ENCODE measurements around the gene MBOAT2.

- TF ChIP-seq EZH2 (IDR thresholded peaks at IDR 0.05; ENCODE audit: insufficient read depth, poor library complexity, severe bottlenecking) (no peak), EZH2phosphoT487 (IDR thresholded peaks at IDR 0.05; ENCODE audit: insufficient read depth, low read depth) (no peak)
These were observed 16.8 kb upstream of the MBOAT2 start for GRCh38 chr2:9020267-9020666.
